ENCODE results near the gene NDUFV3.

The NDUFV3 gene

DNA sequence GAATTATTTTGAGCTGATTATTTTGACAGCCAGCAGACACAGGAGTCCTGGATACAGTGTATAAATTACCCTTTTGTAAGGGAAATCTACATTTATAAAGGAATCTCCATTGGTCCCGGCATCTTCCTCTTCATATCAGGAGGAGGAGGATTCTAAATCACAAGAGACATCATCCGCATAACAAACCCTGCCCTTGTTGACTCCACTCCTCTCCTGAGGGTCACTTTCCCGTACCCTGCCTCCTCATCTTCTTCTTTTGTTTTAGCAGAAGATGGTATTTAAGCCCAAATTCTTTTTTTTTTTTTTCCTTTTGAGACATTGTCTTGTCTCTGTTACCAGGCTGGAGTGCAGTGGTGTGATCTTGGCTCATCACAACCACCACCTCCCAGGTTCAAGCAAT is 66.6 kb downstream of the NDUFV3 start:
- H3K27ac ChIP-seq = no peak overlapping the region
- TF ChIP-seq, protein P1, sequence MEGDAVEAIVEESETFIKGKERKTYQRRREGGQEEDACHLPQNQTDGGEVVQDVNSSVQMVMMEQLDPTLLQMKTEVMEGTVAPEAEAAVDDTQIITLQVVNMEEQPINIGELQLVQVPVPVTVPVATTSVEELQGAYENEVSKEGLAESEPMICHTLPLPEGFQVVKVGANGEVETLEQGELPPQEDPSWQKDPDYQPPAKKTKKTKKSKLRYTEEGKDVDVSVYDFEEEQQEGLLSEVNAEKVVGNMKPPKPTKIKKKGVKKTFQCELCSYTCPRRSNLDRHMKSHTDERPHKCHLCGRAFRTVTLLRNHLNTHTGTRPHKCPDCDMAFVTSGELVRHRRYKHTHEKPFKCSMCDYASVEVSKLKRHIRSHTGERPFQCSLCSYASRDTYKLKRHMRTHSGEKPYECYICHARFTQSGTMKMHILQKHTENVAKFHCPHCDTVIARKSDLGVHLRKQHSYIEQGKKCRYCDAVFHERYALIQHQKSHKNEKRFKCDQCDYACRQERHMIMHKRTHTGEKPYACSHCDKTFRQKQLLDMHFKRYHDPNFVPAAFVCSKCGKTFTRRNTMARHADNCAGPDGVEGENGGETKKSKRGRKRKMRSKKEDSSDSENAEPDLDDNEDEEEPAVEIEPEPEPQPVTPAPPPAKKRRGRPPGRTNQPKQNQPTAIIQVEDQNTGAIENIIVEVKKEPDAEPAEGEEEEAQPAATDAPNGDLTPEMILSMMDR (conservative IDR thresholded peaks at IDR 0.05) = no peak

DNA sequence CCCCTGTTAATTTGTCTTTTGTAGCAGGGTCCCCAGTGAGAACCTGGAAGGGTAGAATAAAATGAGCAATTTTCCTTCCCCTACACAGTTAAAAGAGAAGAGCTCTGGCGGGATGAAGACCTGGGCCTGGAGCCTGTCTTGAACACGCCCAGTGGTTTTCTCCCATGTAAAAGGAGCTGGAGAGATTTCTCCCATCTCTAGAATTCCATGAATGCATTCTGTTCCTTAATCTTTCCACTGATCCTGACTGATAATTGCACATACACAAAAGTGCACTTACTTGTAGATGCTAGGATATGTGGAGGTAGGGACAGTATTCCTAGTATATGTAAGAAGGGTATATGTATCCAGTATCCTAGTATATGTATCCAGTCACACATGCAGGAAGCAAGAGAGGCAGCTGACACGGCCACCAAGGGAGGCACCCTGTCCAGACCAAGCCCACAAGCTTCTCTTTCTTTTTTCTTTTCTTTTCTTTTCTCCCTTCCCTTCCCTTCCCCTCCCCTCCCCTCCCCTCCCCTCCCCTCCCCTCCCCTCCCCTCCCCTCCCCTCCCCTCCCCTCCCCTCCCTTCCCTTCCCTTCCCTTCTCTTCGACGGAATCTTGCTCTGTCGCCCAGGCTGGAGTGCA is 69.4 kb downstream of the NDUFV3 start:
- TF ChIP-seq, protein P1 (conservative IDR thresholded peaks at IDR 0.05) = no peak

More for the DNA sequence above, 69.4 kb downstream of the NDUFV3 start:
- no peak overlapping the region for H3K27ac ChIP-seq
